ENCODE results near the gene SYT13.

GRCh38 chr11:45226901-45227300 lies 59.2 kb downstream of the SYT13 start:
- TF ChIP-seq CTCF (IDR thresholded peaks at IDR 0.05), result no peak
- TF ChIP-seq POLR2A (IDR thresholded peaks at IDR 0.05), result no peak
- TF ChIP-seq EP300 (IDR thresholded peaks at IDR 0.05), result no peak

Measured in tibial nerve (tissue), 4 donors.